HG03064 (cell line): ENCODE data around the gene CNIH4.
"Not testable (repeated sequence)": the region's sequence is repeated elsewhere in the genome, so short reads cannot be mapped to it uniquely, and the experiment has no call there.

ENCODE experiments used
- ATAC-seq: cut with Tn5 transposase; IDR thresholded peaks from one replicate; pipeline ENCODE4 v1.9.1; 2021; ENCODE audit warnings: low read depth; ENCODE audit not compliant: unreplicated experiment

Gene CNIH4

GRCh38 chr1:224356685-224357625 is at the start of gene CNIH4:
Gene CNIH4 (plus strand): TSS chr1:224356879. CDS start chr1:224356925, 46 bp downstream.
- ATAC-seq, result peak; percentile 99

GRCh38 chr1:224308064-224308463 is 48.6 kb upstream of the CNIH4 start:
- ATAC-seq, result no peak

- not testable (repeated sequence) for ATAC-seq
Measured at GRCh38 chr1:224311503-224311902, 45.2 kb upstream of the CNIH4 start.

DNA sequence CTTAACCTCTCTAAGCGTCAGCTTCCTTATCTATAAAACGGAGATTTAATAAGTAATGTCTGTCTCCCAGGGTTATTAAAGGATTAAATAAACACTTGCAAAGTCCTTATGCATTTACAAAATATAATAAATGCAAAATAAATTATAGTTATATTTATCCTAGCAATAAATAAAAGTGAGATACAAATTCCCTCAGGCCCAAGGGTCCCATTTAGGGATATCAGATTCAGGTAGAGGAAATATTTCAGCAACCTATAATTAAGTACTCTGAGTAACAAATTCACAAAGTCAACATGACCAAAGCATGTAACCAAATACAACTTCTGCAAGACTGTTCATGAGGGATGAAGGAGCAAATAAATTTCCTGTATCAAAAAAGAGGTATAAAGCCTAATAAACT is 44.7 kb upstream of the CNIH4 start:
- no peak for ATAC-seq

DNA sequence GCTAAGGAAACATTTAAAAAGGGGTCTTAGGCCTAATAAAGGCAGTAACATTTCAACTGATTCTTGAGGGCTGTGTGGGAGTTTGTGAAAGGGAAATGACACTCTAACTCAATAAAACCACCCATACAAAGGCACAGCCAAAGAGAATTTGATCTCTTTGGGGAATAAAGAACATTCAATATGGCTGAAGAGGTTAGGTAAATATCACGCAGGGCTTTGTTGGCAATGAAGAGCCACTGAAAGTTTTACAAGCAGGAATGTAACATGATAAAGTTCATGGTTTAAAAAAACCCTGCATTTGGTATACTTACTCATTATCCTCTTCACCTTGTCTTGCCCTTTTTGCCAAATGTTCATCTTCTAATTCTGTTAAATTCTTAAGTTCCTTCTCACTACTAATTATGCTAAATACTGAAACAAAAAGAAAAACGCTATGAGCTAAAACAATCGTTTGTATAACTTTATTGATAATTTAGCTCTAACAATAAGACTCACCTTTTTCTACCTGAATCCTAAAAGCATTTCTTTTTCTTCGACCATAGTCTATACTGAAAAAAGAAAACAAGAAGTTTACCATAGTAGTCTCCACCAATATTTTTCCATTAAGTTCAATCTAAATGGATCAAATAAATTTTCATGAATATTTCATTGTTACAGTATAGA is 39.2 kb upstream of the CNIH4 start:
- ATAC-seq, result no peak

GRCh38 chr1:224321706-224322105 is 35.0 kb upstream of the CNIH4 start:
- ATAC-seq, result no peak

DNA sequence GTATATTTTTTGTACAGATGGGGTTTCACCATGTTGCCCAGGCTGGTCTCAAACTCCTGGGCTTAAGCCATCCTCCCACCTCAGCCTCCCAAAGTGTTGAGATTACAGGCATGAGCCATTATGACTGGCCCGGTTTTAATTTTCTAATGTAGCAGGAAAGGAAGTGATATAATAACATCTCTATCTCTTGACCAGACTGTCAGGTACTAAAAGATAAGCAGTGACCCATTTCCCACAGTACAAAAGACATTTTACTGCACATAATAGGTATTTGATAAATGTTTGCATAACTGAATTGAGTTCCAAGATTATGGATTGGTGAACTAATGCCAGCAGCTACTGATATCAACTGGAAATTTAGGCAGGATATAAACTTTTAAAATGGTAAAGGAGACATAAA is 30.7 kb upstream of the CNIH4 start:
- ATAC-seq, result no peak

GRCh38 chr1:224328644-224329043 is 28.0 kb upstream of the CNIH4 start:
- no peak for ATAC-seq

DNA sequence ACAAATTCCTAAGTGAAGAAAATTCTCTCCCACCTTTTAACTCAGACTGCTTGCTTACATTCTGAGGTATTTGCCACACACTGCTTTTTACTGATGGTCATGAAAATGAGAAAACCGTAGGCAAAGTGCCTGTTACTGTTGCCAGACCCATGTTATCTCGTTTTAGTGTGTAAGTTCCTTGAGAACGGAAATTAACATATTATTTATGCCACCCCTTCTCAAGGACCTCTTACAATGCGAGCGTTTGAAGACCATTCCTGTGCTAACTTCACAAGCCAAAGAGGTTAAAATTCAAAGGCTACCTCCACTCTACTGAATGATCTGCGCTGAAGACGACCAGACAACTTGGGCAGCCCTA is 27.2 kb upstream of the CNIH4 start:
- no peak for ATAC-seq

GRCh38 chr1:224329842-224330753 is 26.6 kb upstream of the CNIH4 start, which contains the start of gene NVL:
Gene NVL (minus strand): TSS chr1:224330172. CDS start chr1:224330127, 45 bp downstream.
- ATAC-seq, result peak; percentile 73

DNA sequence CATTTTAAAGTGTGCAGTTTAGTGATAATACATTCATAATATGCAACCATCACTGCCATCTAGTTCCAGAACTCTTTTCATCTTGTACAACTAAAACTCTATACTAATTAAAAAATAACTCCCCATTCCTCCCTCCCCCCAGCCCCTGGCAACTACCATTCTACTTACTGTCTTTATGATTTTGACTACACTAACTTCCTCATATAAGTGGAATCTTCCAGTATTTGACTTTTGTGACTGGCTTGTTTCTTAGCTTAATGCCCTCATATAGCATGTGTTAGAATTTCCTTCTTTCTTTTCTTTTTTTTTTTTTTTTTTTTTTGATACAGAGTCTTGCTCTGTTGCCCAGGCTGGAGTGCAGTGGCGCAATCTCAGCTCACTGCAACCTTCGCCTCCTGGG is 25.4 kb upstream of the CNIH4 start:
- ATAC-seq, result no peak

- no peak for ATAC-seq
Measured at GRCh38 chr1:224331824-224332223, 24.9 kb upstream of the CNIH4 start.

GRCh38 chr1:224333309-224333926 is 23.3 kb upstream of the CNIH4 start:
- peak; percentile 45 for ATAC-seq

- ATAC-seq, result no peak
Measured at GRCh38 chr1:224333939-224334786, 22.5 kb upstream of the CNIH4 start.

GRCh38 chr1:224338150-224338838 is 18.4 kb upstream of the CNIH4 start:
- ATAC-seq, result no peak

DNA sequence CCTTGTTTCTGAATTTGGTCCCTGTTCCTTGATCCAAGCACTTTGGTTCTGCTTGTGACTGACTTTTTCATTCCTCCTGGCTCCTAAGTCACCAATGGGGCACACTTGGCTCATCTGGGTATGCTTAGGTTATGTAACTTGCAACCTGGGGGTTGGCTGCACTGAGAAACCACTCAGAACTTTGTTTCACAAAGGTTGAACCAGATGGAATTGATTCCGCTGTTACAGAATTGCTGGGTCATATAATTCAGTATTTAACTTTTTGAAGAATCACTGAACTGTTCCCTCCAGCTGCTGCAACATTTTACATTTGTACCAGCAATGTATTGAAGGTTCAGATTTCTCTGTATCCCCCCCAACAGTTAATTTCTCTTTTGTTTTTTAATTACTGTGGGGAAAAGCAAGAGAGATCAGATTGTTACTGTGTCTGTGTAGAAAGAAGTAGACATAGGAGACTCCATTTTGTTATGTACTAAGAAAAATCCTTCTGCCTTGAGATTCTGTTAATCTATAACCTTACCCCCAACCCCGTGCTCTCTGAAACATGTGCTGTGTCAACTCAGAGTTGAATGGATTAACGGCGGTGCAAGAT is 17.1 kb upstream of the CNIH4 start:
- ATAC-seq, result no peak

- peak; percentile 75 for ATAC-seq
Measured at GRCh38 chr1:224340453-224341384, 16.0 kb upstream of the CNIH4 start.
